HUES6 (cell line): ENCODE measurements around the gene TNRC18.

Source experiments
- H3K27ac ChIP-seq: 2 replicates; pipeline ENCODE4 v1.7.0; 2013; ENCODE audit warnings: low read depth, mild to moderate bottlenecking, low read length, inconsistent platforms
- H3K27me3 ChIP-seq: 2 replicates; pipeline ENCODE4 v1.6.1; 2013; ENCODE audit warnings: low read length; ENCODE audit not compliant: control insufficient read depth, insufficient read depth
- H3K36me3 ChIP-seq: 2 replicates; pipeline ENCODE4 v1.6.1; 2013; ENCODE audit warnings: low read length; ENCODE audit not compliant: control insufficient read depth, insufficient read depth
- H3K4me1 ChIP-seq: 2 replicates; pipeline ENCODE4 v1.6.1; 2013; ENCODE audit warnings: low read length; ENCODE audit not compliant: control insufficient read depth, insufficient read depth
- H3K4me3 ChIP-seq: 2 replicates; pipeline ENCODE4 v1.5.1; 2013; ENCODE audit warnings: low read depth, low read length
- H3K9ac ChIP-seq: one replicate; pipeline ENCODE4 v1.6.1; 2013; ENCODE audit warnings: mild to moderate bottlenecking, low read length
- H3K9me3 ChIP-seq: 2 replicates; pipeline ENCODE4 v1.6.1; 2013; ENCODE audit warnings: low read depth, low read length; ENCODE audit not compliant: control insufficient read depth, insufficient read depth

Gene TNRC18

GRCh38 chr7:5437348-5437892, 13.8 kb upstream of the TNRC18 start:
- H3K9me3 ChIP-seq = peaks cover 13% of the 10 kb centered on the region
- no peaks in the 10 kb centered on the region; the same call in 1 of the 2 replicates for H3K4me1 ChIP-seq
- H3K4me3 ChIP-seq = no peak overlapping the region
- H3K36me3 ChIP-seq = peaks cover 7% of the 10 kb centered on the region
- no peak overlapping the region for H3K27ac ChIP-seq
- no peak overlapping the region for H3K9ac ChIP-seq
- no peaks in the 10 kb centered on the region for H3K27me3 ChIP-seq

- H3K4me1 ChIP-seq = no peaks in the 10 kb centered on the region; the same call in 1 of the 2 replicates
- H3K27ac ChIP-seq = no peak overlapping the region
- no peaks in the 10 kb centered on the region for H3K27me3 ChIP-seq
- H3K36me3 ChIP-seq = peaks cover 7% of the 10 kb centered on the region
- H3K4me3 ChIP-seq = no peak overlapping the region
- peaks cover 13% of the 10 kb centered on the region for H3K9me3 ChIP-seq
- H3K9ac ChIP-seq = no peak overlapping the region
Observed at GRCh38 chr7:5436003-5436678, 12.5 kb upstream of the TNRC18 start.

- H3K4me3 ChIP-seq = no peak overlapping the region
- peaks cover 13% of the 10 kb centered on the region for H3K9me3 ChIP-seq
- H3K36me3 ChIP-seq = peaks cover 7% of the 10 kb centered on the region
- H3K27me3 ChIP-seq = peaks cover 3% of the 10 kb centered on the region; the same call in 1 of the 2 replicates
- H3K4me1 ChIP-seq = peaks cover 2% of the 10 kb centered on the region; the same call in 1 of the 2 replicates
- no peak overlapping the region for H3K27ac ChIP-seq
- H3K9ac ChIP-seq = no peak overlapping the region
Observed at GRCh38 chr7:5435291-5436002, 11.8 kb upstream of the TNRC18 start.

GRCh38 chr7:5433181-5433580, 9.5 kb upstream of the TNRC18 start:
- peaks cover 7% of the 10 kb centered on the region for H3K36me3 ChIP-seq
- H3K9me3 ChIP-seq = peaks cover 13% of the 10 kb centered on the region
- H3K9ac ChIP-seq = no peak overlapping the region
- H3K4me1 ChIP-seq = peaks cover 21% of the 10 kb centered on the region
- no peak overlapping the region for H3K27ac ChIP-seq
- peaks cover 24% of the 10 kb centered on the region; the same call in 1 of the 2 replicates for H3K27me3 ChIP-seq
- H3K4me3 ChIP-seq = no peak overlapping the region

GRCh38 chr7:5432691-5433090, 9.1 kb upstream of the TNRC18 start:
- Histone ChIP-seq H3K36me3 (peaks cover 7% of the 10 kb centered on the region), H3K9ac (no peak overlapping the region), H3K9me3 (peaks cover 12% of the 10 kb centered on the region), H3K27me3 (peaks cover 25% of the 10 kb centered on the region; the same call in 1 of the 2 replicates), H3K4me1 (peaks cover 21% of the 10 kb centered on the region), H3K4me3 (no peak overlapping the region), H3K27ac (no peak overlapping the region)

- Histone ChIP-seq H3K9me3 (peaks cover 5% of the 10 kb centered on the region), H3K4me1 (peaks cover 21% of the 10 kb centered on the region), H3K4me3 (no peak overlapping the region), H3K27me3 (peaks cover 25% of the 10 kb centered on the region; the same call in 1 of the 2 replicates), H3K27ac (no peak overlapping the region), H3K9ac (no peak overlapping the region), H3K36me3 (peaks cover 4% of the 10 kb centered on the region; the same call in 1 of the 2 replicates)
Observed at GRCh38 chr7:5431560-5432015, 8.0 kb upstream of the TNRC18 start.

GRCh38 chr7:5430612-5430947, 6.9 kb upstream of the TNRC18 start:
- H3K27ac ChIP-seq = no peak overlapping the region
- peaks cover 25% of the 10 kb centered on the region; the same call in 1 of the 2 replicates for H3K27me3 ChIP-seq
- H3K4me1 ChIP-seq = peaks cover 21% of the 10 kb centered on the region
- H3K4me3 ChIP-seq = 0 out of 2 replicates have a peak overlapping the region, but pooled peaks have one; percentile 76
- peaks cover 5% of the 10 kb centered on the region for H3K9me3 ChIP-seq
- peaks cover 4% of the 10 kb centered on the region; the same call in 1 of the 2 replicates for H3K36me3 ChIP-seq
- H3K9ac ChIP-seq = no peak overlapping the region

GRCh38 chr7:5429857-5430611, 6.4 kb upstream of the TNRC18 start:
- H3K27ac ChIP-seq = peak overlapping the region; percentile 54; the same call in 1 of the 2 replicates
- H3K27me3 ChIP-seq = peaks cover 25% of the 10 kb centered on the region; the same call in 1 of the 2 replicates
- peak overlapping the region; percentile 76 for H3K4me3 ChIP-seq
- H3K4me1 ChIP-seq = peaks cover 21% of the 10 kb centered on the region
- peak overlapping the region; percentile 97 for H3K9ac ChIP-seq
- peaks cover 5% of the 10 kb centered on the region for H3K9me3 ChIP-seq
- H3K36me3 ChIP-seq = peaks cover 4% of the 10 kb centered on the region; the same call in 1 of the 2 replicates

- peaks cover 5% of the 10 kb centered on the region for H3K9me3 ChIP-seq
- peaks cover 4% of the 10 kb centered on the region; the same call in 1 of the 2 replicates for H3K36me3 ChIP-seq
- H3K27ac ChIP-seq = peak overlapping the region; percentile 54; the same call in 1 of the 2 replicates
- H3K4me1 ChIP-seq = peaks cover 21% of the 10 kb centered on the region
- peak overlapping the region; percentile 76 for H3K4me3 ChIP-seq
- peak overlapping the region; percentile 97 for H3K9ac ChIP-seq
- H3K27me3 ChIP-seq = peaks cover 25% of the 10 kb centered on the region; the same call in 1 of the 2 replicates
Observed at GRCh38 chr7:5429253-5429856, 5.7 kb upstream of the TNRC18 start.
